Ascending aorta (tissue), 2 donors: ENCODE measurements around the gene RS1. TPM values are rescaled to one million over a fixed set of nuclear protein-coding genes. Genes with fewer than 3 reads are reported as not detected.

Experiments used
- DNase-seq, 2 donors: peaks; one replicate each; pipeline ENCODE4 v3.0.0-alpha.2; 2019; ENCODE audit warnings: low spot score in 2 of 2
- H3K27ac ChIP-seq, 2 donors: fragments of 200-600 bp; sonication (generic); one replicate each; pipeline ENCODE4 v1.5.1; 2016 to 2017; ENCODE audit warnings: mild to moderate bottlenecking in 1 of 2
- H3K27me3 ChIP-seq: fragments of 200-600 bp; sonication (generic); one replicate; pipeline ENCODE4 v1.5.1; 2017
- H3K36me3 ChIP-seq, 2 donors: fragments of 200-600 bp; sonication (generic); one replicate each; pipeline ENCODE4 v1.5.1; 2016
- H3K4me1 ChIP-seq, 2 donors: fragments of 200-600 bp; sonication (generic); one replicate each; pipeline ENCODE4 v1.5.1; 2016 to 2017; ENCODE audit warnings: mild to moderate bottlenecking in 1 of 2
- H3K4me3 ChIP-seq, 2 donors: fragments of 200-600 bp; sonication (generic); one replicate each; pipeline ENCODE4 v1.5.1; 2016 to 2017; ENCODE audit warnings: mild to moderate bottlenecking in 1 of 2
- H3K9me3 ChIP-seq, 2 donors: fragments of 200-600 bp; sonication (generic); one replicate each; pipeline ENCODE4 v1.5.1; 2016
- intact Hi-C: fragments of 100-400 bp; cut with DNase I; formaldehyde crosslinking; loops from one replicate; pipeline ENCODE4 v1.15.1; 2023
- total RNA-seq: library from RNA; depleted of rRNA; stranded (reverse); fragments of >200 nt; gene quantifications from one replicate; pipeline ENCODE4 v1.1.0, GENCODE V29; 2016
- TF ChIP-seq, protein P1 (sequence below), 3 experiments: fragments of 200-600 bp in 2 of 3; fragments of 450-650 bp in 1 of 3; sonication (generic) in 2 of 3; IDR thresholded peaks; one replicate each; pipeline ENCODE4 v1.5.1; 2016 to 2019; ENCODE audit warnings: antibody characterized with exemption in 3 of 3, mild to moderate bottlenecking in 1 of 3, moderate library complexity in 1 of 3

Gene RS1
- total RNA-seq, 1 donor from 2014 or later = not detected

- TF ChIP-seq, protein P1, sequence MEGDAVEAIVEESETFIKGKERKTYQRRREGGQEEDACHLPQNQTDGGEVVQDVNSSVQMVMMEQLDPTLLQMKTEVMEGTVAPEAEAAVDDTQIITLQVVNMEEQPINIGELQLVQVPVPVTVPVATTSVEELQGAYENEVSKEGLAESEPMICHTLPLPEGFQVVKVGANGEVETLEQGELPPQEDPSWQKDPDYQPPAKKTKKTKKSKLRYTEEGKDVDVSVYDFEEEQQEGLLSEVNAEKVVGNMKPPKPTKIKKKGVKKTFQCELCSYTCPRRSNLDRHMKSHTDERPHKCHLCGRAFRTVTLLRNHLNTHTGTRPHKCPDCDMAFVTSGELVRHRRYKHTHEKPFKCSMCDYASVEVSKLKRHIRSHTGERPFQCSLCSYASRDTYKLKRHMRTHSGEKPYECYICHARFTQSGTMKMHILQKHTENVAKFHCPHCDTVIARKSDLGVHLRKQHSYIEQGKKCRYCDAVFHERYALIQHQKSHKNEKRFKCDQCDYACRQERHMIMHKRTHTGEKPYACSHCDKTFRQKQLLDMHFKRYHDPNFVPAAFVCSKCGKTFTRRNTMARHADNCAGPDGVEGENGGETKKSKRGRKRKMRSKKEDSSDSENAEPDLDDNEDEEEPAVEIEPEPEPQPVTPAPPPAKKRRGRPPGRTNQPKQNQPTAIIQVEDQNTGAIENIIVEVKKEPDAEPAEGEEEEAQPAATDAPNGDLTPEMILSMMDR (IDR thresholded peaks at IDR 0.05) = no peak
- intact Hi-C loops = no loop called here
- Histone ChIP-seq H3K4me1 (no peaks in the 10 kb centered on the region), H3K36me3 (no peaks in the 10 kb centered on the region), H3K27me3 (no peaks in the 10 kb centered on the region), H3K4me3 (no peak overlapping the region), H3K27ac (no peak overlapping the region), H3K9me3 (no peaks in the 10 kb centered on the region)
- no peak for DNase-seq
Observed at GRCh38 chrX:18666614-18667013, 5.3 kb downstream of the RS1 start.

DNA sequence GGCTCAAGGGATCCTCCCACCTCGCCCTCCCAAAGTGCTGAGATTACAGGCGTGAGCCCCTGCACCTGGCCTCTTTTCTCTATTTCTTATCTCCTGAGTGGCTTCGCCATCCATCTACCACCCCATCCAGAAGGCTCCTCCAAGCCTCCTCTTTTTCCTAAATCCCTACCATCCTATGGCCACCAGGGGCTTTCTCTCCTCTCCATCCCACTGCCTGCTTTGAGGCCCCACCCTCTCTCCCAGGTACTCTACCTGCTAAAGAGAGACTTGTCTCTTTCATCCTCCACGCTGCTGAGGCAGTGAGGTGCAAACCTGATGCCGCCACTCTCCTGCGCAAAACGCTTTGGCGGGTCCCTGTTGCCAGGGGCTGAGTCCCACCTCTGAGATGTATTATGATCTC, 7.0 kb downstream of the RS1 start:
- TF ChIP-seq, protein P1 (IDR thresholded peaks at IDR 0.05) = no peak
- DNase-seq = no peak
- intact Hi-C loops = no loop called here
- H3K4me3 ChIP-seq = no peak overlapping the region
- no peaks in the 10 kb centered on the region for H3K27me3 ChIP-seq
- H3K27ac ChIP-seq = no peak overlapping the region
- no peaks in the 10 kb centered on the region for H3K36me3 ChIP-seq
- no peaks in the 10 kb centered on the region for H3K9me3 ChIP-seq
- no peaks in the 10 kb centered on the region for H3K4me1 ChIP-seq

DNA sequence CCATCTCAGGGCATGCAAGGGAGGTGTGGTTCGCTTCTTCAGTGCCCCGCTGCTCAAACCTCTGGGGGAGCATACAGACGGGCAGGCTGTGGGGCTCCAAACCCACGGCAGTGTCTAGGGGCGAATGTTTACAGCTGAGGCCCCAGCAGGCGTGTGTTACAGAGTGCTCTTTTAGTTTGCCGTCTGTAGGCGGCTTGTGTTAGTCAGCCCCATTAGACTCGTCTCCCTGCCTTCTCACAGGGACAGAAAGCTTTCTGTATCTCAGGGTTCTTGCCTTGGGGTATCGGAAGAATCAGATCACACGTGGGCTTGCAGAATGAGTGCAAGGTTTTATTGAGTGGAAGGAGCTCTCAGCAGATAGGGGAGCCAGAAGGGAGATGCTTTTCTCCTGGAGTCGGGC, 10.6 kb downstream of the RS1 start:
- no peak overlapping the region for H3K27ac ChIP-seq
- H3K27me3 ChIP-seq = no peaks in the 10 kb centered on the region
- DNase-seq = no peak
- TF ChIP-seq, protein P1 (IDR thresholded peaks at IDR 0.05) = no peak
- H3K4me1 ChIP-seq = no peaks in the 10 kb centered on the region
- H3K4me3 ChIP-seq = no peak overlapping the region
- no peaks in the 10 kb centered on the region for H3K9me3 ChIP-seq
- intact Hi-C loops = no loop called here
- H3K36me3 ChIP-seq = no peaks in the 10 kb centered on the region

GRCh38 chrX:18654875-18655836, 16.8 kb downstream of the RS1 start:
- TF ChIP-seq, protein P1 (IDR thresholded peaks at IDR 0.05) = no peak
- Histone ChIP-seq H3K36me3 (no peaks in the 10 kb centered on the region), H3K4me1 (no peaks in the 10 kb centered on the region), H3K4me3 (no peak overlapping the region), H3K27ac (no peak overlapping the region), H3K9me3 (no peaks in the 10 kb centered on the region), H3K27me3 (no peaks in the 10 kb centered on the region)
- intact Hi-C loops = no loop called here
- DNase-seq = no peak

DNA sequence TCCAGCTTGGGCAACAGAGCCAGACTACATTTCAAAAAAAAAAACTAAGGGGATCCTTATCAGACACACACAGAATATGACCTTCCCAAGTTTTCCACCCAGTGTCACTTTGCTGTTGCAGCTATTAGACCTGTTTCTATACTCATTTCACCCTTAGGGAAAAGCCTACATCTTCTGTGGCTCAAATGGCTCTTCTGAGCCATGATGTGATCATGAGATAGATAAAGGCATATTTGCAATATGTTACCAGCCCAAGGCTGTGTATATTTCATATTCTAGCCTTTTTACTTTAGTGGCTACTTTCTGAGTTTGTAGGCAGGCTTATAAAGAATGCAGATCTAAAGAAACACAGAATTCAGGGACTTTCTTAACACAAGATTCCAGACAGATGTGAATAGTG, 19.3 kb downstream of the RS1 start:
- H3K27ac ChIP-seq = no peak overlapping the region
- H3K9me3 ChIP-seq = no peaks in the 10 kb centered on the region
- no peak for DNase-seq
- intact Hi-C loops = no loop called here
- H3K4me1 ChIP-seq = no peaks in the 10 kb centered on the region
- TF ChIP-seq, protein P1 (IDR thresholded peaks at IDR 0.05) = no peak
- no peaks in the 10 kb centered on the region for H3K27me3 ChIP-seq
- no peak overlapping the region for H3K4me3 ChIP-seq
- H3K36me3 ChIP-seq = no peaks in the 10 kb centered on the region
